GM23248 (cell line): ENCODE results near the gene PDGFRB. TPM values are rescaled to one million over a fixed set of nuclear protein-coding genes. Genes with fewer than 3 reads are reported as not detected.

Experiments
- DNase-seq: peaks from one replicate; pipeline ENCODE4 v3.0.0-alpha.2; 2015
- H2AFZ ChIP-seq: fragments of 200-600 bp; sonication (generic); 2 replicates; pipeline ENCODE4 v1.6.1; 2016; ENCODE audit warnings: antibody characterized with exemption
- H3F3A ChIP-seq: fragments of 200-600 bp; sonication (generic); 2 replicates; pipeline ENCODE4 v1.6.1; 2016; ENCODE audit warnings: mild to moderate bottlenecking, antibody characterized with exemption, mixed run types; ENCODE audit not compliant: insufficient read depth
- H3K27ac ChIP-seq: fragments of 200-600 bp; sonication (generic); 2 replicates; pipeline ENCODE4 v1.5.1; 2016; ENCODE audit warnings: mild to moderate bottlenecking
- H3K27me3 ChIP-seq: fragments of 200-600 bp; sonication (generic); replicated peaks from 2 replicates; pipeline ENCODE4 v1.6.1; 2016; ENCODE audit warnings: mild to moderate bottlenecking; ENCODE audit not compliant: insufficient read depth
- H3K36me3 ChIP-seq: fragments of 200-600 bp; sonication (generic); 2 replicates; pipeline ENCODE4 v1.6.1; 2016; ENCODE audit warnings: low read depth, mild to moderate bottlenecking
- H3K4me1 ChIP-seq: fragments of 200-600 bp; sonication (generic); 2 replicates; pipeline ENCODE4 v1.6.1; 2016; ENCODE audit warnings: mild to moderate bottlenecking; ENCODE audit not compliant: insufficient read depth
- H3K4me2 ChIP-seq: fragments of 200-600 bp; sonication (generic); one replicate; pipeline ENCODE4 v1.6.1; 2016; ENCODE audit warnings: mild to moderate bottlenecking; ENCODE audit not compliant: unreplicated experiment
- H3K4me3 ChIP-seq: fragments of 200-600 bp; sonication (generic); 2 replicates; pipeline ENCODE4 v1.5.1; 2016; ENCODE audit warnings: mild to moderate bottlenecking
- H3K79me2 ChIP-seq: fragments of 200-600 bp; sonication (generic); 2 replicates; pipeline ENCODE4 v1.6.1; 2016; ENCODE audit warnings: mild to moderate bottlenecking; ENCODE audit not compliant: insufficient read depth
- H3K9ac ChIP-seq: fragments of 200-600 bp; sonication (generic); 2 replicates; pipeline ENCODE4 v1.6.1; 2016; ENCODE audit warnings: mild to moderate bottlenecking
- H3K9me2 ChIP-seq: fragments of 200-600 bp; sonication (generic); 2 replicates; pipeline ENCODE4 v1.6.1; 2016; ENCODE audit warnings: mixed run types, mild to moderate bottlenecking, moderate library complexity; ENCODE audit not compliant: insufficient read depth
- H3K9me3 ChIP-seq: fragments of 200-600 bp; sonication (generic); one replicate; pipeline ENCODE4 v1.6.1; 2017; ENCODE audit warnings: low read depth
- H4K20me1 ChIP-seq: fragments of 200-600 bp; sonication (generic); 2 replicates; pipeline ENCODE4 v1.6.0; 2016; ENCODE audit not compliant: insufficient read depth
- EZH2 ChIP-seq: fragments of 200-600 bp; sonication (generic); IDR thresholded peaks from 2 replicates; pipeline ENCODE4 v1.6.1; 2018; ENCODE audit warnings: antibody characterized with exemption, mild to moderate bottlenecking; ENCODE audit not compliant: insufficient read depth, poor library complexity, severe bottlenecking
- EZH2phosphoT487 ChIP-seq: fragments of 200-600 bp; sonication (generic); IDR thresholded peaks from 2 replicates; pipeline ENCODE4 v1.6.1; 2018; ENCODE audit warnings: antibody characterized with exemption, moderate library complexity, mild to moderate bottlenecking, low read depth; ENCODE audit not compliant: insufficient read depth
- WGBS, 2 experiments: methylation state at CpG; one replicate each; pipeline ENCODE4 v1.1.6; 2015 to 2017; ENCODE audit warnings: low lambda C conversion rate in 2 of 2, low coverage in 1 of 2; ENCODE audit errors: missing lambda C conversion rate in 2 of 2; 5-methylcytosine and 5-hydroxymethylcytosine counted together
- in situ Hi-C: fragments of 300-500 bp; cut with MboI; formaldehyde crosslinking; loops from 2 replicates; pipeline ENCODE4 v1.15.0; 2020
- polyA plus RNA-seq: library from polyadenylated mRNA; unstranded; fragments of >200 nt; fragmentation: Nextera tagmentation; extraction: Ambion mirVana; gene quantifications from 2 replicates; pipeline ENCODE4 v1.2.1, GENCODE V29; 2016
- total RNA-seq: library from RNA; depleted of rRNA; stranded (reverse); fragments of >200 nt; shearing (Covaris generic); gene quantifications from 2 replicates; pipeline ENCODE4 v1.2.3, GENCODE V29; 2014

The PDGFRB gene
- total and polyA plus RNA-seq, 2 experiments from 2014 or later: 155 to 205 TPM

DNA sequence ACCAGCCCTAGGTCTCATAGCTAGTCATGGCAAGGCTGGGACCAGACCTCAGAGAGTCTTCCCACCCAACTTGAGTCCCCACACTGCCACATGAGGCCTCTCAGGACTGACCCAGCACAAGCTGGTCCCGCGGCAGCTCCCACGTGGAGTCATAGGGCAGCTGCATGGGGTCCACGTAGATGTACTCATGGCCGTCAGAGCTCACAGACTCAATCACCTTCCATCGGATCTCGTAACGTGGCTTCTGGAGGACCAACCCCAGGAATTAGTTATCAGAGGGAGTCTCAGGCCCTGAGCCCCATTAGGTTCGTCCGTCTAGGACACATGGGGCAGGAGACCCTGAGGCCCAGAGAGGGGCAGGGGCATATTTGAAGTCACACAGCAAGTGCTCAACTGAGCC is 30.3 kb downstream of the PDGFRB start:
- TF ChIP-seq EZH2: no peak
- no peak for TF ChIP-seq EZH2phosphoT487
- H2AFZ ChIP-seq: no peak overlapping the region
- peaks cover 3% of the 10 kb centered on the region; the same call in 1 of the 2 replicates for H3K4me1 ChIP-seq
- H3K27me3 ChIP-seq: no peaks in the 10 kb centered on the region
- no peak overlapping the region for H3K9ac ChIP-seq
- H3K9me2 ChIP-seq: no peaks in the 10 kb centered on the region
- H3K79me2 ChIP-seq: peaks cover 15% of the 10 kb centered on the region
- in situ Hi-C loops: no loop called here
- no peaks in the 10 kb centered on the region for H4K20me1 ChIP-seq
- H3K36me3 ChIP-seq: peaks cover 67% of the 10 kb centered on the region
- no peak overlapping the region for H3K4me2 ChIP-seq
- DNase-seq: no peak
- H3F3A ChIP-seq: peaks cover 8% of the 10 kb centered on the region; the same call in 1 of the 2 replicates
- H3K27ac ChIP-seq: no peak overlapping the region
- no peak overlapping the region for H3K4me3 ChIP-seq
- WGBS, 2 experiments: 88 to 92% methylated on average over 10 of the region's 10 CpGs
- no peaks in the 10 kb centered on the region for H3K9me3 ChIP-seq

DNA sequence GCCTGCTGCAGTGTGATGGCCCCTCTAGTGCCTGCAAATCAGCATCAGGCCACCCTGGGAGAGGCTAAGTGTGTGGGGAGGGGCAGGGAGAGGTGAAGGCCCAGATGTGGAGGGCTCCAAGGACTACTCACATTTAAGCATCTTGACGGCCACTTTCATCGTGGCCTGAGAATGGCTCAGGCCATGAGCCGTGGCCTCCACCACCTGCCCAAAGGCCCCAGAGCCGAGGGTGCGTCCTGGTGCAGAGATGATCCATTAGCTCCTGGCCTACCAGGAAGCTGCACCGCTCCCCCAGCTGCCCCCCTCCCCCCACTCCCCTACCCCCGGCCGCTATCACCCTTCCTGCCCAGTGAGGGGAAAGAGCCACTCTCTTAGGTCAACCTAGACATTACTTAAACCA is 31.0 kb downstream of the PDGFRB start:
- H3K27ac ChIP-seq: no peak overlapping the region

DNA sequence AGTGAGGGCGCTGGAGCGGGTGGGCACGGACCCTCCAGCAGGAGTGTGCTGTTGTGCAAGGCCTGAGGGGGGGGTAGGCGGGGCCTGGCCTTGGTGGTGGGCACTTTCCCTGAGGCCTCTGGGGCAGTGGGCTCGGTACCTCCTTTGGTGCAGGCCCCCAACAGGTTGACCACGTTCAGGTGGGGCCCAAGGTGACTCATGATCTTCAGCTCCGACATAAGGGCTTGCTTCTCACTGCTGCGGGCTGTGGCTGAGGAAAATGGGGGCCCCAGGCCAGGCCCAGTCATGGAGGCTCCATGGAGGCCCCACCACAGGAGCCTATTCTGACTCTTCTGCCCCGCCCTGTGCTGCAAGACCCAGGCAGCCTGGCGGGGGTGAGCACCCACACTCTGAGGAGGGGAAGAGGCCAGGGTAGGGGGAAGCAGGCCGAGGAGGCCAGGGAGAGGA is 31.5 kb downstream of the PDGFRB start:
- no peaks in the 10 kb centered on the region for H3K27me3 ChIP-seq
- no peaks in the 10 kb centered on the region for H3K9me2 ChIP-seq
- no peak overlapping the region for H2AFZ ChIP-seq
- no peaks in the 10 kb centered on the region for H4K20me1 ChIP-seq
- peaks cover 10% of the 10 kb centered on the region; the same call in 1 of the 2 replicates for H3F3A ChIP-seq
- H3K9me3 ChIP-seq: no peaks in the 10 kb centered on the region
- H3K27ac ChIP-seq: no peak overlapping the region
- in situ Hi-C loops: loop anchor here (25.0 kb wide), 1 partner anchor 287 kb away; no protein-coding TSS in a partner anchor
- H3K4me1 ChIP-seq: no peaks in the 10 kb centered on the region
- no peak for TF ChIP-seq EZH2phosphoT487
- peaks cover 7% of the 10 kb centered on the region for H3K79me2 ChIP-seq
- H3K9ac ChIP-seq: no peak overlapping the region
- H3K36me3 ChIP-seq: peaks cover 60% of the 10 kb centered on the region
- WGBS, 2 experiments: 77 to 78% methylated on average over 11 of the region's 11 CpGs
- H3K4me2 ChIP-seq: no peak overlapping the region
- no peak overlapping the region for H3K4me3 ChIP-seq
- no peak for DNase-seq

More for the DNA sequence above, 31.0 kb downstream of the PDGFRB start:
- Histone ChIP-seq H4K20me1 (no peaks in the 10 kb centered on the region), H3K9me2 (no peaks in the 10 kb centered on the region), H3K4me1 (no peaks in the 10 kb centered on the region), H3K4me3 (no peak overlapping the region), H3K4me2 (no peak overlapping the region), H3F3A (peaks cover 8% of the 10 kb centered on the region; the same call in 1 of the 2 replicates), H3K36me3 (peaks cover 65% of the 10 kb centered on the region), H3K79me2 (peaks cover 11% of the 10 kb centered on the region), H3K27me3 (no peaks in the 10 kb centered on the region), H2AFZ (no peak overlapping the region), H3K9me3 (no peaks in the 10 kb centered on the region), H3K9ac (no peak overlapping the region)
- TF ChIP-seq EZH2 (no peak), EZH2phosphoT487 (no peak)
- 87 to 91% methylated on average over 4 to 8 of the region's 8 CpGs for WGBS, 2 experiments
- DNase-seq: no peak
- in situ Hi-C loops: loop anchor here (25.0 kb wide), 1 partner anchor 287 kb away; no protein-coding TSS in a partner anchor

DNA sequence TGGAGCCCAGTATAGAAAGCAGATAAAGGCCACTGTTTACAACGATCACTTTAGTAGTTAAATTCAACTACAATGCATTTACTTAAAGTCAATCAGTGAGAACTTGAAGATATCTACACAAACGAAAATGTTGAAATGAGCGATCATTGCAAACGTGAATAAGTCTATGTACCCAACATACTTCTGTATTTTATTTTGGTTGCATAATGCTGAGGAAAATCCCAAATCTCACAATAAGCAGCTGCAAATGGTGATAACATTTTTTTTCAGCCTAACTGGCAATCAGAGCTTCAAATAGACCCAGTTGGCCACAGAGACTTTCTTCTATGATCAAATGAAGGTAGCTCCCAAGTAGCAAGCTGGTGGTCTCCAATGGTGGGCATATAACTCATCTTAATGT is 32.1 kb downstream of the PDGFRB start:
- in situ Hi-C loops: loop anchor here (25.0 kb wide), 1 partner anchor 286 kb away; no protein-coding TSS in a partner anchor
- TF ChIP-seq EZH2phosphoT487 (no peak), EZH2 (no peak)
- Histone ChIP-seq H3K4me3 (no peak overlapping the region), H4K20me1 (no peaks in the 10 kb centered on the region), H3K9ac (no peak overlapping the region), H3K4me2 (no peak overlapping the region), H3K4me1 (no peaks in the 10 kb centered on the region), H3K79me2 (peaks cover 3% of the 10 kb centered on the region), H3K9me2 (no peaks in the 10 kb centered on the region), H3K9me3 (no peaks in the 10 kb centered on the region), H2AFZ (no peak overlapping the region), H3K36me3 (peaks cover 54% of the 10 kb centered on the region), H3K27me3 (no peaks in the 10 kb centered on the region), H3F3A (peaks cover 10% of the 10 kb centered on the region; the same call in 1 of the 2 replicates), H3K27ac (no peak overlapping the region)
- DNase-seq: no peak
- 76% methylated on average over 4 of the region's 4 CpGs for WGBS, 2 experiments
